DOHH2 (cell line): ENCODE results near the gene PLCL1.

Experiments used
- H3F3A ChIP-seq: fragments of 200-600 bp; sonication (generic), shearing (Covaris generic); 2 replicates; pipeline ENCODE4 v1.6.0; 2016; ENCODE audit warnings: antibody characterized with exemption, mild to moderate bottlenecking; ENCODE audit not compliant: control insufficient read depth, insufficient read depth
- H3K27ac ChIP-seq: fragments of 200-600 bp; sonication (generic); 2 replicates; pipeline ENCODE4 v1.5.1; 2014; ENCODE audit warnings: low read depth, mild to moderate bottlenecking, low read length, moderate library complexity
- H3K27me3 ChIP-seq: fragments of 200-600 bp; sonication (generic); 2 replicates; pipeline ENCODE4 v1.6.1; 2014; ENCODE audit warnings: mild to moderate bottlenecking, low read length, mixed read lengths; ENCODE audit not compliant: control insufficient read depth
- H3K36me3 ChIP-seq: fragments of 200-600 bp; sonication (generic); 2 replicates; pipeline ENCODE4 v1.6.1; 2014; ENCODE audit warnings: mild to moderate bottlenecking, low read length, moderate library complexity, mixed read lengths; ENCODE audit not compliant: control insufficient read depth
- H3K4me1 ChIP-seq: fragments of 200-600 bp; sonication (generic); 2 replicates; pipeline ENCODE4 v1.6.1; 2014; ENCODE audit warnings: mild to moderate bottlenecking, low read length, mixed read lengths; ENCODE audit not compliant: control insufficient read depth
- H3K4me2 ChIP-seq: fragments of 200-600 bp; sonication (generic); 2 replicates; pipeline ENCODE4 v1.6.0; 2014; ENCODE audit warnings: mild to moderate bottlenecking, low read length, moderate library complexity
- H3K4me3 ChIP-seq: fragments of 200-600 bp; sonication (generic); 2 replicates; pipeline ENCODE4 v1.5.1; 2014; ENCODE audit warnings: mild to moderate bottlenecking, low read length, mixed read lengths
- H3K79me2 ChIP-seq: fragments of 200-600 bp; sonication (generic); 2 replicates; pipeline ENCODE4 v1.6.1; 2014; ENCODE audit warnings: mild to moderate bottlenecking, low read length, mixed read lengths; ENCODE audit not compliant: control insufficient read depth
- H3K9me2 ChIP-seq: fragments of 200-600 bp; sonication (generic); replicated peaks from 2 replicates; pipeline ENCODE4 v1.6.1; 2014; ENCODE audit warnings: mild to moderate bottlenecking, low read length, mixed read lengths; ENCODE audit not compliant: control insufficient read depth
- H3K9me3 ChIP-seq: fragments of 200-600 bp; sonication (generic); 2 replicates; pipeline ENCODE4 v1.6.1; 2014; ENCODE audit warnings: antibody characterized with exemption, low read length, mixed read lengths; ENCODE audit not compliant: control insufficient read depth, insufficient read depth
- H4K20me1 ChIP-seq: fragments of 200-600 bp; sonication (generic); 2 replicates; pipeline ENCODE4 v1.6.0; 2014; ENCODE audit warnings: low read depth, mild to moderate bottlenecking, antibody characterized with exemption, low read length, moderate library complexity; ENCODE audit not compliant: control insufficient read depth, insufficient read depth
- EZH2phosphoT487 ChIP-seq: fragments of 200-600 bp; sonication (generic); IDR thresholded peaks from 2 replicates; pipeline ENCODE4 v1.6.1; 2017; ENCODE audit warnings: borderline replicate concordance, mild to moderate bottlenecking, antibody characterized with exemption, low read length, moderate library complexity, mixed read lengths
- TF ChIP-seq, protein P1 (sequence below): fragments of 200-600 bp; sonication (generic); IDR thresholded peaks from one replicate; pipeline ENCODE4 v1.5.1; 2014; ENCODE audit warnings: antibody characterized with exemption, mild to moderate bottlenecking, low read depth, low read length; ENCODE audit not compliant: poor library complexity, severe bottlenecking

PLCL1 gene

DNA sequence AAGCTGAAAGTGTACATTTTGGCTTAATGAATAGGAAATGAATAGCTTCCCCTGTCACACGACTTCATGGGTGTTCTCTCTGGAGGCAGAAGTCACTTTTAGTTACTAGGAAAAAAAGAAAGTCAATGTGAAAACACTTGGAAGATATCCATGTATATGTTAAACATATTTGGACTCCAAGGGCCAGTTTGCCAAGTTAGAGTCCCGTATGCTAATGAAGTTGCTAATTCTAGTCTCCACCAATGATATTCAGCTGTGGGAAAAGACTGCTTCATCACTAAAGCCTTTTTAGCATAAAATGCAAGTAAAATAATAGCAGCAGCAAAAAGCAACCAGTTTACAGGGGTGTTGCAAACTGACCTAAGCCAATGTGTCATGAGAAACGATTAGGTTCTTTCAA lies 108.7 kb downstream of the PLCL1 start:
- H3K36me3 ChIP-seq, result no peaks in the 10 kb centered on the region
- H3K9me2 ChIP-seq, result no peaks in the 10 kb centered on the region
- TF ChIP-seq, protein P1, sequence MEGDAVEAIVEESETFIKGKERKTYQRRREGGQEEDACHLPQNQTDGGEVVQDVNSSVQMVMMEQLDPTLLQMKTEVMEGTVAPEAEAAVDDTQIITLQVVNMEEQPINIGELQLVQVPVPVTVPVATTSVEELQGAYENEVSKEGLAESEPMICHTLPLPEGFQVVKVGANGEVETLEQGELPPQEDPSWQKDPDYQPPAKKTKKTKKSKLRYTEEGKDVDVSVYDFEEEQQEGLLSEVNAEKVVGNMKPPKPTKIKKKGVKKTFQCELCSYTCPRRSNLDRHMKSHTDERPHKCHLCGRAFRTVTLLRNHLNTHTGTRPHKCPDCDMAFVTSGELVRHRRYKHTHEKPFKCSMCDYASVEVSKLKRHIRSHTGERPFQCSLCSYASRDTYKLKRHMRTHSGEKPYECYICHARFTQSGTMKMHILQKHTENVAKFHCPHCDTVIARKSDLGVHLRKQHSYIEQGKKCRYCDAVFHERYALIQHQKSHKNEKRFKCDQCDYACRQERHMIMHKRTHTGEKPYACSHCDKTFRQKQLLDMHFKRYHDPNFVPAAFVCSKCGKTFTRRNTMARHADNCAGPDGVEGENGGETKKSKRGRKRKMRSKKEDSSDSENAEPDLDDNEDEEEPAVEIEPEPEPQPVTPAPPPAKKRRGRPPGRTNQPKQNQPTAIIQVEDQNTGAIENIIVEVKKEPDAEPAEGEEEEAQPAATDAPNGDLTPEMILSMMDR, result no peak
- no peak for TF ChIP-seq EZH2phosphoT487
- H3K9me3 ChIP-seq, result no peaks in the 10 kb centered on the region
- H3K4me3 ChIP-seq, result no peak overlapping the region
- no peak overlapping the region for H3K27ac ChIP-seq
- no peaks in the 10 kb centered on the region for H4K20me1 ChIP-seq
- no peaks in the 10 kb centered on the region for H3F3A ChIP-seq
- no peaks in the 10 kb centered on the region for H3K79me2 ChIP-seq
- no peaks in the 10 kb centered on the region for H3K4me1 ChIP-seq
- no peak overlapping the region for H3K4me2 ChIP-seq
- peaks cover 4% of the 10 kb centered on the region; the same call in 1 of the 2 replicates for H3K27me3 ChIP-seq

- TF ChIP-seq, protein P1, result no peak
- TF ChIP-seq EZH2phosphoT487, result no peak
- H3K27ac ChIP-seq, result no peak overlapping the region
- no peaks in the 10 kb centered on the region for H3K4me1 ChIP-seq
Measured at GRCh38 chr2:197914778-197915177, 110.4 kb downstream of the PLCL1 start.

GRCh38 chr2:197915548-197916265 lies 111.3 kb downstream of the PLCL1 start:
- H3K27ac ChIP-seq, result no peak overlapping the region
- H3K9me2 ChIP-seq, result no peaks in the 10 kb centered on the region
- no peaks in the 10 kb centered on the region for H3F3A ChIP-seq
- no peaks in the 10 kb centered on the region for H3K4me1 ChIP-seq
- TF ChIP-seq EZH2phosphoT487, result no peak
- TF ChIP-seq, protein P1, result no peak
- no peaks in the 10 kb centered on the region for H3K79me2 ChIP-seq
- peaks cover 4% of the 10 kb centered on the region; the same call in 1 of the 2 replicates for H3K27me3 ChIP-seq
- H3K4me2 ChIP-seq, result no peak overlapping the region
- no peak overlapping the region for H3K4me3 ChIP-seq
- no peaks in the 10 kb centered on the region for H3K36me3 ChIP-seq
- no peaks in the 10 kb centered on the region for H3K9me3 ChIP-seq
- no peaks in the 10 kb centered on the region for H4K20me1 ChIP-seq

More at GRCh38 chr2:197914778-197915177, 110.4 kb downstream of the PLCL1 start:
- Histone ChIP-seq H3K9me2 (no peaks in the 10 kb centered on the region), H4K20me1 (no peaks in the 10 kb centered on the region), H3K4me3 (no peak overlapping the region), H3K79me2 (no peaks in the 10 kb centered on the region), H3K4me2 (no peak overlapping the region), H3K36me3 (no peaks in the 10 kb centered on the region), H3F3A (no peaks in the 10 kb centered on the region), H3K9me3 (no peaks in the 10 kb centered on the region), H3K27me3 (peaks cover 4% of the 10 kb centered on the region; the same call in 1 of the 2 replicates)
